HK-2 (cell line): Measurements from ENCODE around the gene PNLIPRP1.

Experiments
- DNase-seq: peaks from one replicate; pipeline ENCODE4 v3.0.0-alpha.2; 2018; ENCODE audit not compliant: unreplicated experiment

Gene PNLIPRP1

GRCh38 chr10:116631871-116632295, 41.1 kb downstream of the PNLIPRP1 start:
- no peak for DNase-seq

DNA sequence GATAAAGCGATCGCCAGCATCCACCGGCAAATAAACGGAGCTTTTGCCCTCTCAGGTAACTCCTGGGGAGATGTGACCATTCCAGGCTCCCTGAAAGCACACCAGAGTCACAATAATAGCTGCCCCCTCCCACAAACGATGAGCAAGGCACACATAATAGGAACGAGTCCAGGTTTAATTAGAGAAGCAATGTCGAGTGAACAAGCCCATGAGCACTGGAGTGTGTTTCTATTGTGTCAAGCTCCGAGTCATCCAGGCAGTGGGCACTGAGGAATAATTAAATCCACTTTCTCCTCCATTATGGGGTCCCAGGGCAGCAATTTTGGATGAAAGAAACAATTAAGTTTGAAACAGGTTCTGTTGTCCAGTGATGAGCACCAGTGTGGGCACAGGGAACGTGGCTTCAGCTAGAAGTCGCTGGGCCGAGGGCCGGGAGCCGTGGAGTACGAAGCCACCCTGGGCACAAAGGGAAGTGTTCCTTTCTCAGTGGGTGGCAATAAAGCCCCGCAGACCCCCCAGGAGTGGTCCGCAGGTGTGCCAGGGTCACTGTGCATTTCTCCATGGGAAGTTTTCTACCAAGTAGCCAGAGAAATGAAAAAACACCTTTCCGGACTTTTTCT, 41.9 kb downstream of the PNLIPRP1 start:
- DNase-seq, result no peak

DNA sequence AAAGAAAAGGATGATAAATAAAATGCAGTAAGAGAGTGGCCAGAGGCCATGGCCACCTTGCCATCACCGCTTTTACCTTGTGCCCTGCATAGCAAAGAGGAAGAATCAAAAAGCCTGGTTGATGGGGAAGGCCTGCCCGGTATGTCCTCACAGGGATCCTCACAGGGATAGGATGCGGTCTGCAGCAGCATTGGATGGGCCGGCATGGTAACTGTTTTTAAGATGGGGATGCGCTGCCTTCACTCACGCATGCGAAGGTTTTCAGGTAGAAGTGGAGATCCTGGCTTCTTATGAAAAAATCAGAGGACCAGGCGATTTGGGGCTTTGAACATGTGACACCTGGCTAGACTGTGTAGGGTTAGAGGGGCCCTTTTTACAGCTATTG, 42.4 kb downstream of the PNLIPRP1 start:
- no peak for DNase-seq

- DNase-seq, result no peak
Observed at GRCh38 chr10:116634126-116634975, 43.6 kb downstream of the PNLIPRP1 start.

DNA sequence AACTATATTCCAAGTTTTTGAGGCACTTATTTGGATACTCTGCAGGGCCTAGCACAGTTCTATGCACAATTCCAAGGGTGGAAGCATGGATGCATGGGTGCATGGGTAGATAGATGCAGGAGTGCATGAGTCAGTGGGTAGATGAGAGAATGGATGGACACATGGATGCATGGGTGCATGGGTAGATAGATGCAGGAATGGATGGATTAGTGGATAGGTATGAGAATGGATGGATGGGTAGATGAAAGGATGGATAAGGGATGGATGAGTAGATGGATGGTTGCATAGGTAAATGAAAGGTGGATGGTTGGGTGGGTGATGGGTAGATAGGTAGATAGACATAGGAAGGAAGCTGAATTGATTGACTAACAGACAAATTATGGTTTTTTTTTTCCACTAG, 45.6 kb downstream of the PNLIPRP1 start:
- no peak for DNase-seq

GRCh38 chr10:116636976-116637375, 46.2 kb downstream of the PNLIPRP1 start:
- DNase-seq, result no peak

DNA sequence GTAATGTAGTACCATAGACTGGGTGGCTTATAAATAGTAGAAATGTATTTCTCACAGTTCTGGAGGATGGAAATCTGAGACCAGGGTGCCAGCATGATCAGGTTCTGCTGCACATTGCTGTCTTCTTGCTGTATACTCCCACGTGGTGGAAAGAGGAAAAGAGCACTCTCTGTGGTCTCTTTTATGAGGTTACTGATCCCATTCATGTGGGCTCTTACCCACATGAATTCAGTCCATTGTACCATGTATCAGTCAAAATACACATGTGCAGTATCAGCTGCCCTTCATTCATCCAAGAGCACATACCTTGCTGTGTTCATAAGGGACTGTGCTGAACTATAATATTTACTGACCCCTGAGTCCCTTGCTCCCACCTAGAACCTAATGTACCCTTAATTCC, 47.1 kb downstream of the PNLIPRP1 start:
- no peak for DNase-seq

- no peak for DNase-seq
Observed at GRCh38 chr10:116646502-116646901, 55.7 kb downstream of the PNLIPRP1 start.

DNA sequence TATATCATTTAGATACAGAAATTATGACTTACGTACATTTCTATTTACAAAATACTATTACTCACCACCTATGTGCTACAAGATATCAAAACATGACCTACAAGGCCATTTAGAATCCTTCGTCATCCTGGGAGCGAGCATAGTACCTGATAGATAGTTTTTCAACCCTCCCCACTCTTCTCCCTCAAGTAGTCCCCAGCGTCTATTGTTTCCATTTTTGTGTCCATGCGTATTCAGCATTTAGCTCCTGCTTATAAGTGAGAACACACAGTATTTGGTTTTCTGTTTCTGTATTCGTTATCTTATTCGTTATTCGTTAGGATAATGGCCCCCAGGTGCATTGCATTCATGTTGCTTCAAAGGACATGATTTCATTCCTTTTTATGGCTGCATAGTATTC, 58.1 kb downstream of the PNLIPRP1 start:
- DNase-seq, result no peak

GRCh38 chr10:116653885-116654284, 63.1 kb downstream of the PNLIPRP1 start:
- no peak for DNase-seq

GRCh38 chr10:116654816-116655215, 64.1 kb downstream of the PNLIPRP1 start:
- no peak for DNase-seq

DNA sequence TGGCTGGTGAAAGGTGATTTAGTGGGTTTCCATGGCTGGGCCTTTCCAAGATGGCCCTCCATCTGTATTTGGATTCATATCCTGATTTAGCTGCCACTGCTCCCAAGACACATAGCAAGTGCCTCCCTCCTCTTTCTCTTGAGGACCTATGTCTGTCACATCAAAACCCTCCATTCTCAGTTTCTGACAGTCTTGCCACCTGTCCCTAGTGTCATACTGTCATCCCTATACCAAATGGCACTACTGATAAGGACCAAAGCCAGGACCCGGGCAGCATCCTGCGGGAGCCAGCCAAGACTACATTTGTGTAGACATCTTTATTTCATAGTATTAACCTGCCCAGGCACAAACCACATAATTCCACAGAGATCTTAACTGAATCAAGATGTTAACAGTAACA, 64.8 kb downstream of the PNLIPRP1 start:
- no peak for DNase-seq

DNA sequence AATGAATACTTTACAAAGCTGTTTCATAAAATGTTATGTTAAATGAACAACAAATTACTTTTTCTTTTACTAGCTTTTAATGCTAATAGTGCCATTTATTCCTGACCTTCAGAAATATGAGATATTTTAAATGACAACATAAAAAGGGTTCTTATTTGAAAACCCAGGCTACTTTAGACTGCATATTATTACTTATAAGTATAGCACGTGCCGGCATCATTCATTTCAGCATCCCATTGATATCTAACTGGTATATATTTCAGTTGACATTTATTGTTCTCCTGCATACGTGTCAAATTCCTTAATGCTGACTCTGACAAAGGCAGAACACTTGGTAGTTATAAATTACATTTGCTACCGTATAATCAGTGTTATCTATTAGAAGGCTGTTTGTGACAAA, 65.3 kb downstream of the PNLIPRP1 start:
- DNase-seq, result no peak

DNA sequence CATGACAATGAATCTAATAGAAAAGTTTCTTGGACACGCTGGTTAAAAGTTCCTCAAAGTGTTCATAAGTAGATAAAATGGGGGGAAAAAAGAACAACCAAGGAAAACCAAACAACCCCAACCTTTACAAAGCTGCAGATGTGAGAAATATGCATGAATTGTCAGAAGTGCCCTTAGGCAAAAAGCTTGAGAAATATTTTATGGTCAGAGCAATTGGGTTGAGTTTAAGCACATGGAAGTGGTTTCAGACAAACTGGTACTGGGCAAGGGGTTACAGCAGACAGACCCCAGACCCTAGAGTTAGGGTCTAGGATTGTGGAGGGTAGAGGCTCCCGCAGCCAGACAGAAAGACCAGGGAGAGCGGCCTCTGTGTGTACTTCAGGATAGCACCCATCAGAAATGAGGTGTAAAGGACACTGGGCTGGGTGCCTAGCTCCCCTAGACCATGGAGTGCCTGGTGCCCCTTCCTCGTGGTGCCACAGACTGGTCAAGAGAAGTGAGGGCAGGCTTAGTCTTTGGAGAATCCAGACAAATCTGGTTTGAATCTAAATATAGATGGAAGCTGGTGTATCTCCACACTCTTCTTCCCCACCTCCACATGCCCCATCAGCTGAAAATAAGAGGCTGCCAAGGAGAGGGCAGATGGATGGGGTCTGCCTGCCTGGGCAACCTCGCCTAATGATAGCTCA, 67.2 kb downstream of the PNLIPRP1 start:
- no peak for DNase-seq
